ENCODE results near the gene DDX41.

DDX41 gene

GRCh38 chr5:177479774-177480173 lies 37.0 kb downstream of the DDX41 start:
- peaks cover 2% of the 10 kb centered on the region for H3K27me3 ChIP-seq (replicated peaks; ENCODE audit: insufficient read depth, low read length)
- H3K79me2 ChIP-seq (ENCODE audit: low read length) = no peaks in the 10 kb centered on the region
- no peaks in the 10 kb centered on the region for H3K9me3 ChIP-seq (replicated peaks; ENCODE audit: insufficient read depth, low read length)
- H3K27ac ChIP-seq (ENCODE audit: low read length) = no peak overlapping the region
- no peaks in the 10 kb centered on the region for H3K9me2 ChIP-seq (replicated peaks; ENCODE audit: insufficient read depth, low read length)
- TF ChIP-seq EZH2phosphoT487 (IDR thresholded peaks at IDR 0.05; ENCODE audit: low read length) (no peak), EZH2 (optimal IDR thresholded peaks at IDR 0.05; ENCODE audit: low read depth, low read length) (no peak)
- TF ChIP-seq, protein P1, sequence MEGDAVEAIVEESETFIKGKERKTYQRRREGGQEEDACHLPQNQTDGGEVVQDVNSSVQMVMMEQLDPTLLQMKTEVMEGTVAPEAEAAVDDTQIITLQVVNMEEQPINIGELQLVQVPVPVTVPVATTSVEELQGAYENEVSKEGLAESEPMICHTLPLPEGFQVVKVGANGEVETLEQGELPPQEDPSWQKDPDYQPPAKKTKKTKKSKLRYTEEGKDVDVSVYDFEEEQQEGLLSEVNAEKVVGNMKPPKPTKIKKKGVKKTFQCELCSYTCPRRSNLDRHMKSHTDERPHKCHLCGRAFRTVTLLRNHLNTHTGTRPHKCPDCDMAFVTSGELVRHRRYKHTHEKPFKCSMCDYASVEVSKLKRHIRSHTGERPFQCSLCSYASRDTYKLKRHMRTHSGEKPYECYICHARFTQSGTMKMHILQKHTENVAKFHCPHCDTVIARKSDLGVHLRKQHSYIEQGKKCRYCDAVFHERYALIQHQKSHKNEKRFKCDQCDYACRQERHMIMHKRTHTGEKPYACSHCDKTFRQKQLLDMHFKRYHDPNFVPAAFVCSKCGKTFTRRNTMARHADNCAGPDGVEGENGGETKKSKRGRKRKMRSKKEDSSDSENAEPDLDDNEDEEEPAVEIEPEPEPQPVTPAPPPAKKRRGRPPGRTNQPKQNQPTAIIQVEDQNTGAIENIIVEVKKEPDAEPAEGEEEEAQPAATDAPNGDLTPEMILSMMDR (IDR thresholded peaks at IDR 0.05; ENCODE audit: low read length) = no peak
- H4K20me1 ChIP-seq (ENCODE audit: insufficient read depth, low read length) = no peaks in the 10 kb centered on the region
- no peaks in the 10 kb centered on the region for H3K4me1 ChIP-seq (ENCODE audit: low read length)
- H3F3A ChIP-seq (ENCODE audit: insufficient read depth, low read length) = no peaks in the 10 kb centered on the region
- no peak overlapping the region for H2AFZ ChIP-seq (ENCODE audit: low read length)
- no peaks in the 10 kb centered on the region for H3K36me3 ChIP-seq (replicated peaks; ENCODE audit: insufficient read depth, low read length)
- no peak overlapping the region for H3K4me2 ChIP-seq (ENCODE audit: low read depth, low read length)
- no peak for DNase-seq
- H3K4me3 ChIP-seq (ENCODE audit: low read length) = no peak overlapping the region
- no peak overlapping the region for H3K9ac ChIP-seq (ENCODE audit: low read length)

DNA sequence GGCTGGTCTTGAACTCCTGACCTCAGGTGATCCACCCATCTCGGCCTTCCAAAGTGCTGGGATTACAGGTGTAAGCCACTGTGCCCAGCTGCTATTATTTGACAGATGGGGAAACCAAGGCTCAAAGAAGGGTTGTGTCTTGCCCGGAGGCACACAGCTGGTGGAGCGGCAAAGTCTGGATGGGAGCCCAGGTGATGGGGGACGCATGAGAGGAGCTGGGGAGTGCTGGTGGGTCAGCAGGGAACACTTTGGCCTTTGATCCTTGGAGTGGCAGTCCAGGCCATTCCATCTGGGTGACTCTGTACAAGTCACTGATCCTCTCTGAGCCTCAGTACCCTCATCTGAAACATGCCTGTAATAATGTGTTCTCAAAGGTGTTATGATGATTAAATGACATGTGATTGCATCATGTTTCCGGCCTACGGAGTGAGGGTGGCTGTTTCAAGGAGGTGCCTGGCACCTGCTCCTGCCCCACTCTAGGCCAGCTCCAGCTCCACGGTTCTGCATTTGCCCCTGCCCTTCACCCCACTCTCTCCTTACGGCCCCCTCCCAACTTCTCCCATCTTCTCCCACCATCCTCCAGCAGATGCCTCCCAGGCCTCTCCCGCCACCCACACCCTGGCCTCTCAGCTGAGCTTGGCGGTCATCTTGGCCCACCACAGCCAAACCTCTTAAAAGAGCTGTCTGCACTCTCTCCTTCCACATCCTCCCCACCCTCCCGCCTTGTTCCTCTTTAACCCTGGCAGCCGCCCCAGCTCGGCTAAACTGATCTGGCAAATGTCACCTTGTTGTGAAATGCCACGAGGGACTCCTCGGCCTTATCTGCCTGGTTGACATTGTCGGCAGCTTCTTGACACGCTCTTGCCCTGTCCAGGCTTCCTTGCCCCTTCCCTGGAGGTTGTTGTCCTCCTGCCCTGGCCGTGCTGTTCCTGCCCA lies 37.8 kb downstream of the DDX41 start:
- Histone ChIP-seq H3K27me3 (replicated peaks; ENCODE audit: insufficient read depth, low read length) (peaks cover 10% of the 10 kb centered on the region), H3K27ac (ENCODE audit: low read length) (no peak overlapping the region), H3K9ac (ENCODE audit: low read length) (no peak overlapping the region), H3K79me2 (ENCODE audit: low read length) (no peaks in the 10 kb centered on the region), H3K4me1 (ENCODE audit: low read length) (no peaks in the 10 kb centered on the region), H3K4me2 (ENCODE audit: low read depth, low read length) (no peak overlapping the region), H4K20me1 (ENCODE audit: insufficient read depth, low read length) (no peaks in the 10 kb centered on the region), H3F3A (ENCODE audit: insufficient read depth, low read length) (no peaks in the 10 kb centered on the region), H2AFZ (ENCODE audit: low read length) (no peak overlapping the region), H3K9me2 (replicated peaks; ENCODE audit: insufficient read depth, low read length) (no peaks in the 10 kb centered on the region), H3K9me3 (replicated peaks; ENCODE audit: insufficient read depth, low read length) (no peaks in the 10 kb centered on the region), H3K4me3 (ENCODE audit: low read length) (no peak overlapping the region), H3K36me3 (replicated peaks; ENCODE audit: insufficient read depth, low read length) (no peaks in the 10 kb centered on the region)
- no peak for DNase-seq
- TF ChIP-seq, protein P1 (IDR thresholded peaks at IDR 0.05; ENCODE audit: low read length) = no peak
- TF ChIP-seq EZH2phosphoT487 (IDR thresholded peaks at IDR 0.05; ENCODE audit: low read length) (no peak), EZH2 (optimal IDR thresholded peaks at IDR 0.05; ENCODE audit: low read depth, low read length) (no peak)

DNA sequence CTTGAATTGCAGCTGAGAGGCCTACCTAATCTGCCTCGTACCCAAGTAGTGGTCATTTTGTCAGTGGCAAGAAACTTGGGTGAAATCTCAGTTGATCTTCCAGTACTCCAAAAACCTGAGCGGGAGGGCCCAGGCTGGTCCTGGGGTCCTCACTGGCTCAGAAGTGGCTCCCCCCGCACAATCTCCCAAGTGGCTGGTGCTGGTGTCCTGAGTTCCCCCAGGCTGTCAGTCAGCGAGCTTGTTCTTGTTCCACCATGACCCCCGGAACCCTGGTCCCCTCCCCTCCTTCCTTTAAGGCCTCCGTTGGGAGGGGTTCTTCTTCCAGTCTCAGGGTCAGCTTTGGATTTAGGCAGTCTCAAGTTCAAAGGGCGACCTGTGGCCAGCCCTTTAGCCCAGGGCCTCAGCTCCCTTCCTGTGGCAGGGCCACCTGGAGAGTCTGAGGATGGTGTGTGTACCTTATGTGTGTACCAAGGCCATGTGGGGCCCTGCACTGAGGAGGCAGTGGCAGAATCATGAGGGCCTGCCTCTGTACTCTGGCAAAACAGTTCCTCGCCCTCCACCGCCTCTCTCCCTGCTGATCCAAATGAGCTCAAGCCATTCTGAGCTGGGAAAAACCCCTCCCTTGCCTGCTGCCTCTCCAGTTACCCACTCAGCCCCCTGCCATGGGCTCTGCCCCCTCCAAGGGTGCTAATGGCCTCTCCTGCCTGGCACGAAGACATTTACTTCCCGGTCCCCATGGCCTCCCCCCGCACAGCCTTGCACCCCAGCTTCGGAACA lies 38.9 kb downstream of the DDX41 start:
- DNase-seq = no peak
- Histone ChIP-seq H3K79me2 (ENCODE audit: low read length) (no peaks in the 10 kb centered on the region), H3F3A (ENCODE audit: insufficient read depth, low read length) (no peaks in the 10 kb centered on the region), H3K9me3 (replicated peaks; ENCODE audit: insufficient read depth, low read length) (no peaks in the 10 kb centered on the region), H3K9ac (ENCODE audit: low read length) (no peak overlapping the region), H3K27ac (ENCODE audit: low read length) (no peak overlapping the region), H3K36me3 (replicated peaks; ENCODE audit: insufficient read depth, low read length) (no peaks in the 10 kb centered on the region), H3K9me2 (replicated peaks; ENCODE audit: insufficient read depth, low read length) (no peaks in the 10 kb centered on the region), H3K4me3 (ENCODE audit: low read length) (no peak overlapping the region), H2AFZ (ENCODE audit: low read length) (no peak overlapping the region), H4K20me1 (ENCODE audit: insufficient read depth, low read length) (no peaks in the 10 kb centered on the region), H3K4me2 (ENCODE audit: low read depth, low read length) (no peak overlapping the region), H3K27me3 (replicated peaks; ENCODE audit: insufficient read depth, low read length) (peaks cover 12% of the 10 kb centered on the region), H3K4me1 (ENCODE audit: low read length) (no peaks in the 10 kb centered on the region)
- no peak for TF ChIP-seq EZH2 (optimal IDR thresholded peaks at IDR 0.05; ENCODE audit: low read depth, low read length)
- TF ChIP-seq EZH2phosphoT487 (IDR thresholded peaks at IDR 0.05; ENCODE audit: low read length) = no peak
- TF ChIP-seq, protein P1 (IDR thresholded peaks at IDR 0.05; ENCODE audit: low read length) = no peak

Data from MM.1S (cell line).